Neuron (in vitro differentiated cells): ENCODE measurements around the gene COL18A1.

Experiments
- H2AFZ ChIP-seq: one replicate; pipeline ENCODE4 v1.6.1; 2013; ENCODE audit warnings: low read depth, mild to moderate bottlenecking, inconsistent platforms, low read length, moderate library complexity
- H3K27me3 ChIP-seq: one replicate; pipeline ENCODE4 v1.6.1; 2013; ENCODE audit warnings: low read length; ENCODE audit not compliant: insufficient read depth
- H3K36me3 ChIP-seq: one replicate; pipeline ENCODE4 v1.6.1; 2013; ENCODE audit warnings: low read length; ENCODE audit not compliant: insufficient read depth
- H3K4me1 ChIP-seq: one replicate; pipeline ENCODE4 v1.6.1; 2013; ENCODE audit warnings: low read length; ENCODE audit not compliant: insufficient read depth
- H3K4me3 ChIP-seq: 2 replicates; pipeline ENCODE4 v1.5.1; 2013; ENCODE audit warnings: mild to moderate bottlenecking, low read length, moderate library complexity
- H3K9me3 ChIP-seq: one replicate; pipeline ENCODE4 v1.6.1; 2013; ENCODE audit warnings: low read length

The COL18A1 gene

GRCh38 chr21:45411810-45412206 is 6.8 kb downstream of the COL18A1 start:
- H3K27me3 ChIP-seq = peaks cover 66% of the 10 kb centered on the region
- H3K4me3 ChIP-seq = no peak overlapping the region
- H2AFZ ChIP-seq = no peak overlapping the region
- H3K9me3 ChIP-seq = no peaks in the 10 kb centered on the region
- peaks cover 19% of the 10 kb centered on the region for H3K4me1 ChIP-seq
- H3K36me3 ChIP-seq = no peaks in the 10 kb centered on the region

GRCh38 chr21:45412491-45412890 is 7.5 kb downstream of the COL18A1 start:
- no peaks in the 10 kb centered on the region for H3K9me3 ChIP-seq
- H3K4me3 ChIP-seq = no peak overlapping the region
- no peak overlapping the region for H2AFZ ChIP-seq
- H3K4me1 ChIP-seq = peaks cover 19% of the 10 kb centered on the region
- H3K36me3 ChIP-seq = no peaks in the 10 kb centered on the region
- peaks cover 63% of the 10 kb centered on the region for H3K27me3 ChIP-seq

- Histone ChIP-seq H3K27me3 (peaks cover 60% of the 10 kb centered on the region), H3K36me3 (no peaks in the 10 kb centered on the region), H3K4me1 (peaks cover 19% of the 10 kb centered on the region), H3K9me3 (no peaks in the 10 kb centered on the region), H3K4me3 (no peak overlapping the region), H2AFZ (peak overlapping the region; percentile 10)
These were observed 8.1 kb downstream of the COL18A1 start for GRCh38 chr21:45412909-45413611.

- no peak overlapping the region for H2AFZ ChIP-seq
- no peaks in the 10 kb centered on the region for H3K36me3 ChIP-seq
- peaks cover 56% of the 10 kb centered on the region for H3K27me3 ChIP-seq
- H3K9me3 ChIP-seq = no peaks in the 10 kb centered on the region
- peaks cover 19% of the 10 kb centered on the region for H3K4me1 ChIP-seq
- H3K4me3 ChIP-seq = no peak overlapping the region
These were observed 9.0 kb downstream of the COL18A1 start for GRCh38 chr21:45413922-45414321.

- no peaks in the 10 kb centered on the region for H3K9me3 ChIP-seq
- H3K36me3 ChIP-seq = no peaks in the 10 kb centered on the region
- H2AFZ ChIP-seq = no peak overlapping the region
- peaks cover 52% of the 10 kb centered on the region for H3K27me3 ChIP-seq
- no peak overlapping the region for H3K4me3 ChIP-seq
- peaks cover 19% of the 10 kb centered on the region for H3K4me1 ChIP-seq
These were observed 9.6 kb downstream of the COL18A1 start for GRCh38 chr21:45414396-45415187.

- H3K4me3 ChIP-seq = no peak overlapping the region
- H3K9me3 ChIP-seq = no peaks in the 10 kb centered on the region
- peaks cover 45% of the 10 kb centered on the region for H3K27me3 ChIP-seq
- peaks cover 23% of the 10 kb centered on the region for H3K4me1 ChIP-seq
- no peaks in the 10 kb centered on the region for H3K36me3 ChIP-seq
- no peak overlapping the region for H2AFZ ChIP-seq
These were observed 10.4 kb downstream of the COL18A1 start for GRCh38 chr21:45415188-45415942.

GRCh38 chr21:45415943-45416611 is 11.1 kb downstream of the COL18A1 start:
- no peaks in the 10 kb centered on the region for H3K9me3 ChIP-seq
- no peak overlapping the region for H2AFZ ChIP-seq
- peaks cover 23% of the 10 kb centered on the region for H3K4me1 ChIP-seq
- no peaks in the 10 kb centered on the region for H3K36me3 ChIP-seq
- no peak overlapping the region for H3K4me3 ChIP-seq
- peaks cover 38% of the 10 kb centered on the region for H3K27me3 ChIP-seq

GRCh38 chr21:45416620-45417019 is 11.7 kb downstream of the COL18A1 start:
- no peaks in the 10 kb centered on the region for H3K36me3 ChIP-seq
- no peaks in the 10 kb centered on the region for H3K9me3 ChIP-seq
- no peak overlapping the region for H2AFZ ChIP-seq
- H3K4me1 ChIP-seq = peaks cover 23% of the 10 kb centered on the region
- H3K4me3 ChIP-seq = no peak overlapping the region
- peaks cover 36% of the 10 kb centered on the region for H3K27me3 ChIP-seq

- H3K27me3 ChIP-seq = peaks cover 35% of the 10 kb centered on the region
- H3K4me1 ChIP-seq = peaks cover 23% of the 10 kb centered on the region
- H3K4me3 ChIP-seq = no peak overlapping the region
These were observed 12.4 kb downstream of the COL18A1 start for GRCh38 chr21:45417256-45417950.

GRCh38 chr21:45417951-45418300 is 13.0 kb downstream of the COL18A1 start:
- Histone ChIP-seq H2AFZ (no peak overlapping the region), H3K36me3 (no peaks in the 10 kb centered on the region), H3K4me1 (peaks cover 22% of the 10 kb centered on the region), H3K4me3 (no peak overlapping the region), H3K27me3 (peaks cover 30% of the 10 kb centered on the region), H3K9me3 (no peaks in the 10 kb centered on the region)

More at GRCh38 chr21:45417256-45417950, 12.4 kb downstream of the COL18A1 start:
- Histone ChIP-seq H2AFZ (no peak overlapping the region), H3K36me3 (no peaks in the 10 kb centered on the region), H3K9me3 (no peaks in the 10 kb centered on the region)

GRCh38 chr21:45418301-45419071 is 13.5 kb downstream of the COL18A1 start:
- no peak overlapping the region for H2AFZ ChIP-seq
- H3K4me1 ChIP-seq = peaks cover 17% of the 10 kb centered on the region
- H3K27me3 ChIP-seq = peaks cover 24% of the 10 kb centered on the region
- H3K4me3 ChIP-seq = no peak overlapping the region
- no peaks in the 10 kb centered on the region for H3K36me3 ChIP-seq
- H3K9me3 ChIP-seq = no peaks in the 10 kb centered on the region

GRCh38 chr21:45419162-45419561 is 14.2 kb downstream of the COL18A1 start:
- no peaks in the 10 kb centered on the region for H3K36me3 ChIP-seq
- H3K4me3 ChIP-seq = no peak overlapping the region
- H3K27me3 ChIP-seq = peaks cover 17% of the 10 kb centered on the region
- H3K4me1 ChIP-seq = peaks cover 10% of the 10 kb centered on the region
- H2AFZ ChIP-seq = no peak overlapping the region
- H3K9me3 ChIP-seq = no peaks in the 10 kb centered on the region
